Mesendoderm (in vitro differentiated cells): ENCODE data around the gene ANKRD30B. TPM values are rescaled to one million over a fixed set of nuclear protein-coding genes. Genes with fewer than 3 reads are reported as not detected.

ENCODE experiments used
- small RNA-seq: library from polyadenylated mRNA; stranded (forward); fragments of <200 nt; extraction: miRNeasy Mini kit (QIAGEN cat#:217004); gene quantifications from one replicate; pipeline ENCODE3, GENCODE V24; 2013; ENCODE audit not compliant: insufficient read depth

ANKRD30B gene

Small RNA genes within 50 kb of the gene (small RNA-seq; reads per million reads assigned to genes)
- gene MIR3156-2, result not detected
- not detected for gene RNU6-1210P
